DMS114 treated with DMSO at 0.1 percent for 48 hours (cell line): ENCODE results near the gene STAG1.
"Not testable (repeated sequence)": the region's sequence is repeated elsewhere in the genome, so short reads cannot be mapped to it uniquely, and the experiment has no call there.

Experiments used
- DNase-seq: peaks from one replicate; lab custom pipeline; 2025; ENCODE audit not compliant: unreplicated experiment; lab: John Stamatoyannopoulos, UW

STAG1 gene

GRCh38 chr3:136604961-136605360 lies 147.2 kb downstream of the STAG1 start:
- no peak for DNase-seq

- DNase-seq = no peak
These were observed 149.4 kb downstream of the STAG1 start for GRCh38 chr3:136602818-136603217.

- DNase-seq = no peak
These were observed 156.1 kb downstream of the STAG1 start for GRCh38 chr3:136595913-136596697.

- no peak for DNase-seq
These were observed 165.6 kb downstream of the STAG1 start for GRCh38 chr3:136586580-136586979.

GRCh38 chr3:136584728-136585127 lies 167.4 kb downstream of the STAG1 start:
- DNase-seq = no peak

- DNase-seq = no peak
These were observed 168.4 kb downstream of the STAG1 start for GRCh38 chr3:136583823-136584222.

- no peak for DNase-seq
These were observed 174.4 kb downstream of the STAG1 start for GRCh38 chr3:136577791-136578190.

- no peak for DNase-seq
These were observed 175.7 kb downstream of the STAG1 start for GRCh38 chr3:136576279-136577009.

GRCh38 chr3:136567599-136568188 lies 184.5 kb downstream of the STAG1 start:
- DNase-seq = no peak

- not testable (repeated sequence) for DNase-seq
These were observed 187.2 kb downstream of the STAG1 start for GRCh38 chr3:136564962-136565361.

GRCh38 chr3:136562026-136562425 lies 190.2 kb downstream of the STAG1 start:
- no peak for DNase-seq

GRCh38 chr3:136559896-136560295 lies 192.3 kb downstream of the STAG1 start:
- no peak for DNase-seq

- not testable (repeated sequence) for DNase-seq
These were observed 202.7 kb downstream of the STAG1 start for GRCh38 chr3:136549461-136549860.

GRCh38 chr3:136547293-136547692 lies 204.9 kb downstream of the STAG1 start:
- DNase-seq = no peak

- no peak for DNase-seq
These were observed 205.5 kb downstream of the STAG1 start for GRCh38 chr3:136546720-136547119.

GRCh38 chr3:136545664-136546268 lies 206.4 kb downstream of the STAG1 start:
- no peak for DNase-seq

GRCh38 chr3:136544532-136544931 lies 207.6 kb downstream of the STAG1 start:
- DNase-seq = no peak

GRCh38 chr3:136543385-136543784 lies 208.8 kb downstream of the STAG1 start:
- DNase-seq = no peak

- no peak for DNase-seq
These were observed 216.3 kb downstream of the STAG1 start for GRCh38 chr3:136535906-136536305.

GRCh38 chr3:136532766-136533165 lies 219.4 kb downstream of the STAG1 start:
- DNase-seq = no peak

GRCh38 chr3:136518102-136518501 lies 234.1 kb downstream of the STAG1 start:
- no peak for DNase-seq

GRCh38 chr3:136516656-136517055 lies 235.5 kb downstream of the STAG1 start:
- DNase-seq = no peak
